Spleen (tissue), 11 donors: Measurements from ENCODE around the gene SERINC4. TPM values are rescaled to one million over a fixed set of nuclear protein-coding genes. Genes with fewer than 3 reads are reported as not detected.

Source experiments
- DNase-seq: peaks from one replicate; pipeline ENCODE4 v3.0.0-alpha.2; 2020
- H3K27ac ChIP-seq, 8 donors: fragments of 200-600 bp; sonication (generic) in 7 of 8; 1 replicate in 4 of 8; 2 replicates in 4 of 8; pipeline versions ENCODE4 v1.5.0 to v1.8.0; 2016 to 2021; ENCODE audit warnings: inconsistent platforms in 4 of 8, mild to moderate bottlenecking in 4 of 8, moderate library complexity in 1 of 8
- H3K27me3 ChIP-seq, 7 donors: fragments of 200-600 bp; sonication (generic) in 6 of 7; replicated peaks in 1 of 7; 1 replicate in 4 of 7; 2 replicates in 3 of 7; pipeline versions ENCODE4 v1.5.0 to v1.8.0; 2016 to 2021; ENCODE audit warnings: inconsistent platforms in 3 of 7, mild to moderate bottlenecking in 1 of 7
- H3K36me3 ChIP-seq, 6 donors: fragments of 200-600 bp; sonication (generic) in 5 of 6; 1 replicate in 4 of 6; 2 replicates in 2 of 6; pipeline versions ENCODE4 v1.5.0 to v1.8.0; 2016 to 2021; ENCODE audit warnings: inconsistent platforms in 2 of 6
- H3K4me1 ChIP-seq, 6 donors: fragments of 200-600 bp; sonication (generic) in 5 of 6; 1 replicate in 3 of 6; 2 replicates in 3 of 6; pipeline versions ENCODE4 v1.5.0 to v1.8.0; 2016 to 2021; ENCODE audit warnings: inconsistent platforms in 3 of 6
- H3K4me3 ChIP-seq, 8 donors: fragments of 200-600 bp; sonication (generic) in 7 of 8; 1 replicate in 4 of 8; 2 replicates in 4 of 8; pipeline versions ENCODE4 v1.5.0 to v1.8.0; 2016 to 2021; ENCODE audit warnings: inconsistent platforms in 4 of 8, mild to moderate bottlenecking in 4 of 8, moderate library complexity in 2 of 8
- H3K9me3 ChIP-seq, 8 donors: fragments of 200-600 bp; sonication (generic) in 7 of 8; 1 replicate in 4 of 8; 2 replicates in 4 of 8; pipeline versions ENCODE4 v1.5.0 to v1.8.0; 2016 to 2021; ENCODE audit warnings: inconsistent platforms in 4 of 8
- CTCF ChIP-seq, 11 experiments: fragments of 200-600 bp in 7 of 11; fragments of 450-650 bp in 4 of 11; sonication (generic) in 4 of 11; IDR thresholded peaks in 8 of 11; conservative IDR thresholded peaks in 3 of 11; 1 replicate in 7 of 11; 2 replicates in 4 of 11; pipeline versions ENCODE4 v1.4.0 to v1.8.0; 2016 to 2021; ENCODE audit warnings: antibody characterized with exemption in 11 of 11, inconsistent platforms in 4 of 11, mild to moderate bottlenecking in 1 of 11
- POLR2A ChIP-seq, 3 donors: fragments of 450-650 bp; IDR thresholded peaks; one replicate each; pipeline ENCODE4 v1.5.1; 2017; ENCODE audit warnings: antibody characterized with exemption in 3 of 3, mild to moderate bottlenecking in 1 of 3
- POLR2AphosphoS5 ChIP-seq, 3 donors: sonication (generic); formaldehyde crosslinking; IDR thresholded peaks; one replicate each; pipeline ENCODE4 v1.5.1; 2017; ENCODE audit warnings: antibody characterized with exemption in 3 of 3
- whole genome bisulfite sequencing, 5 donors: extraction: QIAGEN DNeasy Blood & Tissue Kit in 3 of 5; methylation state at CpG; one replicate each; pipeline versions ENCODE4 v1.1.5 to v1.1.7; 2013 to 2018; 5-methylcytosine and 5-hydroxymethylcytosine counted together
- intact Hi-C: fragments of 100-400 bp; cut with DNase I; formaldehyde crosslinking; loops from one replicate; pipeline ENCODE4 v1.15.0; 2023; ENCODE audit warnings: low total_unique reads
- polyA plus RNA-seq, 3 donors: library from polyadenylated mRNA; stranded (reverse); fragments of 200-250 nt; gene quantifications; one replicate each; pipeline ENCODE4 v1.2.1, GENCODE V29; 2013
- total RNA-seq, 7 donors: library from RNA; depleted of rRNA in 3 of 7; stranded (reverse); fragments of >200 nt in 3 of 7; fragmentation: NEBNext Ultra II Directional in 4 of 7; extraction: Animal tissue kit (Norgen Biotek cat#: 25700) in 4 of 7; gene quantifications; one replicate each; pipeline versions ENCODE4 v1.1.0 to v1.2.1, GENCODE V29; 2016 to 2021
- donor health status: healthy with polysubstance abuse.
- donor health status: DM: no; HTN: no; CAD: no; lungs with moderate emphysema.
- donor health status: DM: no; HTN: no; CAD: no.
- donor health status: Bipolar disorder and iron deficiency.
- donor health status: healthy.
- donor health status: DM: no; HTN: no; CAD: no.
- donor health status: DM: yes; HTN: yes; CAD: no.

Gene SERINC4
- total and polyA plus RNA-seq, 10 donors = 0.09 to 0.29 (median 0.24) TPM; not detected in 7

- intact Hi-C loops = no loop called here
- Histone ChIP-seq H3K4me1 (peaks cover 28 to 89% (median 65%) of the 10 kb centered on the region in 6 donors), H3K36me3 (peaks cover 0 to 71% (median 39%) of the 10 kb centered on the region in 6 donors)
These were observed 3.5 kb downstream of the SERINC4 start for GRCh38 chr15:43796566-43796965.

DNA sequence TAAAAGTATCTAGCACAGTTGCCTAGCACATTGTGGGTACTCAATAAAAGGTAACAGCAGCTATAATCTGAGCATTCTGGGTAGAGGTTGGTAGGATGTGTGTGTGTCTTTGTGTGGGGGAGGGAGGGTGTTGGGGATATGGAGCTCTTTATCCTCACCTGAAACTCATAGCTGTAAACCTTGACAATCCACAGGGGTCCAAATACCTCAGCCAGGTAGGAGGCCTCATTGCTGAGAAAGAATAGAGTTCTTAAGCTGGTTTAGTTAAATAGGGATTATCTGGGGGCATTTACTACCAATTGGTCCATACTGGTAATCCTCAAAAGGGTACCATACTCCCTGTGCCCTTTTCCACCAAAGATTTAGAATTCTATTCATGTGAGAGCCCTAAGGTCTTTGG lies 4.0 kb downstream of the SERINC4 start:
- Histone ChIP-seq H3K9me3 (no peaks in the 10 kb centered on the region), H3K4me1 (peaks cover 30 to 89% (median 64%) of the 10 kb centered on the region in 6 donors), H3K27ac (peak overlapping the region in 1 of 8 donors; percentile 98), H3K36me3 (peaks cover 0 to 69% (median 37%) of the 10 kb centered on the region in 6 donors), H3K4me3 (no peak overlapping the region), H3K27me3 (no peaks in the 10 kb centered on the region)
- intact Hi-C loops = no loop called here
- TF ChIP-seq POLR2AphosphoS5 (IDR thresholded peaks at IDR 0.05) = no peak
- no peak for TF ChIP-seq CTCF (IDR thresholded peaks at IDR 0.05 in 8 of 11, conservative IDR thresholded peaks at IDR 0.05 in 3 of 11)
- TF ChIP-seq POLR2A (IDR thresholded peaks at IDR 0.05) = no peak
- no peak for DNase-seq

More at GRCh38 chr15:43796566-43796965, 3.5 kb downstream of the SERINC4 start:
- Histone ChIP-seq H3K27me3 (no peaks in the 10 kb centered on the region), H3K4me3 (no peak overlapping the region), H3K27ac (peak overlapping the region in 1 of 8 donors; percentile 19), H3K9me3 (no peaks in the 10 kb centered on the region)
- WGBS, 5 donors = 88 to 94% (median 91%) methylated on average over 3 of the region's 3 CpGs
- no peak for TF ChIP-seq CTCF (IDR thresholded peaks at IDR 0.05 in 8 of 11, conservative IDR thresholded peaks at IDR 0.05 in 3 of 11)
- TF ChIP-seq POLR2A (IDR thresholded peaks at IDR 0.05) = no peak
- no peak for TF ChIP-seq POLR2AphosphoS5 (IDR thresholded peaks at IDR 0.05)
- no peak for DNase-seq

- Histone ChIP-seq H3K27me3 (no peaks in the 10 kb centered on the region), H3K27ac (peak overlapping the region in 4 of 8 donors; percentile 6 to 98 (median 66)), H3K9me3 (no peaks in the 10 kb centered on the region), H3K4me1 (peaks cover 29 to 91% (median 61%) of the 10 kb centered on the region in 6 donors), H3K36me3 (peaks cover 0 to 69% (median 37%) of the 10 kb centered on the region in 6 donors), H3K4me3 (peak overlapping the region in 1 of 8 donors; percentile 88)
- no peak for DNase-seq
- intact Hi-C loops = no loop called here
- WGBS, 5 donors = 83 to 90% (median 88%) methylated on average over 2 of the region's 2 CpGs
- no peak for TF ChIP-seq POLR2A (IDR thresholded peaks at IDR 0.05)
These were observed 4.8 kb downstream of the SERINC4 start for GRCh38 chr15:43795197-43795596.

DNA sequence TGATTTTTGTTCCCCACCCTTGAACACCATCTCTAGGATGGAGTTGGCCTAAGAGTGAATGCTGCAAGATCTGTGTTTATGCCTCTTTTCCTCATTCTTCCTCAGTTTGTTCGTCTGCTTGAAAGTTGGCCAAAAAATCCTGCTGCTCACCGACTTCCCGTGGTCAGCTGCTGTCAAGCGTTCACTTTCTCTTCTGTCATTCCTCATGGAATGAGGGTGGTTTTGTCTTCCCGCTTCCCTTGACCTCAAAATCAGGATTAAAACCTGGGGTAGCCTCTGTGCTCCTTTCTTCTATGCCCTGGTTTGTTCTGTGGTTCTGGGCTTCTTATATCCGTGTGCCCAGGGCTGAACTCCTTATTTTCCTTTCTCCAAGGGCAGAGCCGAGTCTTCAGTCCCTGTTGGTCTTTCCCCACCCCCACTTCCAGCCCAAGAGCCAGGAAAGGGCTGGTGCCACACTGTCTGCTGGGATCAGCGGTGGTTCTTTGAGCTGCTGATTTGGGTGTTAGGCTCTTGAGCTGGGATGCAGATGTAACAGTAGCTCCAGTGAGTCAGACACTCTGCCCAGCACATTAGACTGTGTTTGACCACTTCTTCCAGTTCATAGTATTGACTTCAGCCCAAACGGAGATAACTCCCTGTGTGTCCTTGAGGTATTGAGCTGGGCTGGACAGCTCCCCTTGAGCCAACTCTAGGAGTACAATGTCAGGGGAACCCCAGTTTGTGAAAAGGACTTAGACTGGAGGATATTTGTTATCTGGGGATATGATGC lies 5.6 kb downstream of the SERINC4 start:
- no peaks in the 10 kb centered on the region for H3K9me3 ChIP-seq
- H3K27ac ChIP-seq = peak overlapping the region in 7 of 8 donors; percentile 6 to 98 (median 41)
- WGBS, 5 donors = 69 to 83% (median 79%) methylated on average over 9 of the region's 9 CpGs
- no peak for TF ChIP-seq POLR2A (IDR thresholded peaks at IDR 0.05)
- TF ChIP-seq CTCF (IDR thresholded peaks at IDR 0.05 in 8 of 11, conservative IDR thresholded peaks at IDR 0.05 in 3 of 11) = no peak
- no peak for TF ChIP-seq POLR2AphosphoS5 (IDR thresholded peaks at IDR 0.05)
- no peaks in the 10 kb centered on the region for H3K27me3 ChIP-seq
- H3K4me3 ChIP-seq = peak overlapping the region in 2 of 8 donors; percentile 81 to 88
- intact Hi-C loops = no loop called here
- H3K4me1 ChIP-seq = peaks cover 24 to 91% (median 57%) of the 10 kb centered on the region in 6 donors
- no peak for DNase-seq
- H3K36me3 ChIP-seq = peaks cover 0 to 63% (median 37%) of the 10 kb centered on the region in 6 donors
